Neural cell (in vitro differentiated cells): ENCODE results near the gene NRG3. TPM values are rescaled to one million over a fixed set of nuclear protein-coding genes. Genes with fewer than 3 reads are reported as not detected.

Experiments
- H2AFZ ChIP-seq: fragments of 200-600, 300-800 bp; sonication (generic), shearing (Covaris generic); 2 replicates; pipeline ENCODE4 v1.6.0; 2014; ENCODE audit warnings: low read depth, mild to moderate bottlenecking, antibody characterized with exemption, low read length, moderate library complexity
- H3F3A ChIP-seq: fragments of 200-600 bp; shearing (Covaris generic); 2 replicates; pipeline ENCODE4 v1.6.1; 2016; ENCODE audit warnings: mild to moderate bottlenecking, moderate library complexity, mixed read lengths, antibody characterized with exemption, low read length; ENCODE audit not compliant: insufficient read depth, poor library complexity, severe bottlenecking
- H3K27ac ChIP-seq: fragments of 200-600, 300-800 bp; sonication (generic), shearing (Covaris generic); 2 replicates; pipeline ENCODE4 v1.5.1; 2014; ENCODE audit warnings: mild to moderate bottlenecking, low read length, moderate library complexity
- H3K27me3 ChIP-seq: fragments of 300-800, 200-600 bp; sonication (generic), shearing (Covaris generic); 2 replicates; pipeline ENCODE4 v1.6.0; 2014; ENCODE audit warnings: mild to moderate bottlenecking, low read depth, low read length, moderate library complexity; ENCODE audit not compliant: insufficient read depth
- H3K36me3 ChIP-seq: fragments of 300-800, 200-600 bp; sonication (generic), shearing (Covaris generic); 2 replicates; pipeline ENCODE4 v1.5.1; 2014; ENCODE audit warnings: mild to moderate bottlenecking, antibody characterized with exemption, low read length, moderate library complexity; ENCODE audit not compliant: insufficient read depth
- H3K4me2 ChIP-seq: fragments of 300-800, 200-600 bp; sonication (generic), shearing (Covaris generic); 2 replicates; pipeline ENCODE4 v1.6.0; 2014; ENCODE audit warnings: mild to moderate bottlenecking, low read length
- H3K4me3 ChIP-seq: fragments of 300-800, 200-600 bp; sonication (generic), shearing (Covaris generic); 2 replicates; pipeline ENCODE4 v1.5.1; 2014; ENCODE audit warnings: mild to moderate bottlenecking, low read length, moderate library complexity
- H3K79me2 ChIP-seq: fragments of 200-600 bp; shearing (Covaris generic); replicated peaks from 2 replicates; pipeline ENCODE4 v1.6.0; 2014; ENCODE audit warnings: mild to moderate bottlenecking, low read length, moderate library complexity; ENCODE audit not compliant: insufficient read depth
- H3K9ac ChIP-seq: fragments of 300-800, 200-600 bp; sonication (generic), shearing (Covaris generic); 2 replicates; pipeline ENCODE4 v1.6.1; 2016; ENCODE audit warnings: mild to moderate bottlenecking, low read length, mixed read lengths
- H3K9me2 ChIP-seq: fragments of 200-600 bp; shearing (Covaris generic); 2 replicates; pipeline ENCODE4 v1.6.1; 2016; ENCODE audit warnings: mild to moderate bottlenecking, low read length, mixed read lengths; ENCODE audit not compliant: insufficient read depth
- H3K9me3 ChIP-seq: fragments of 200-600, 300-800 bp; sonication (generic), shearing (Covaris generic); 2 replicates; pipeline ENCODE4 v1.6.1; 2016; ENCODE audit warnings: mild to moderate bottlenecking, mixed run types, low read length, moderate library complexity, mixed read lengths
- H4K20me1 ChIP-seq: fragments of 200-600 bp; shearing (Covaris generic); 2 replicates; pipeline ENCODE4 v1.6.1; 2016; ENCODE audit warnings: mild to moderate bottlenecking, mixed run types; ENCODE audit not compliant: insufficient read depth
- EP300 ChIP-seq: fragments of 450-650 bp; conservative IDR thresholded peaks from 2 replicates; pipeline ENCODE4 v1.6.1; 2014; ENCODE audit warnings: antibody characterized with exemption, mild to moderate bottlenecking, moderate library complexity; ENCODE audit not compliant: poor library complexity, severe bottlenecking
- EZH2 ChIP-seq: fragments of 200-600, 300-800 bp; shearing (Covaris generic), sonication (generic); IDR thresholded peaks from 2 replicates; pipeline ENCODE4 v1.6.1; 2014; ENCODE audit warnings: antibody characterized with exemption, low read length, borderline replicate concordance, mild to moderate bottlenecking; ENCODE audit not compliant: insufficient read depth, poor library complexity, severe bottlenecking
- MXI1 ChIP-seq: fragments of 450-650 bp; conservative IDR thresholded peaks from 2 replicates; pipeline ENCODE4 v1.6.1; 2014; ENCODE audit warnings: antibody characterized with exemption, mild to moderate bottlenecking; ENCODE audit not compliant: poor library complexity, severe bottlenecking
- POLR2AphosphoS5 ChIP-seq: IDR thresholded peaks from 2 replicates; pipeline ENCODE4 v1.6.1; 2012
- RAD21 ChIP-seq: fragments of 450-650 bp; conservative IDR thresholded peaks from 2 replicates; pipeline ENCODE4 v1.6.1; 2014; ENCODE audit warnings: antibody characterized with exemption, mild to moderate bottlenecking, moderate library complexity
- SMC3 ChIP-seq: fragments of 450-650 bp; conservative IDR thresholded peaks from 2 replicates; pipeline ENCODE4 v1.6.1; 2014; ENCODE audit warnings: antibody characterized with exemption, mild to moderate bottlenecking, moderate library complexity; ENCODE audit not compliant: poor library complexity
- TAF1 ChIP-seq: IDR thresholded peaks from 2 replicates; pipeline ENCODE4 v1.6.1; 2012; ENCODE audit warnings: low read depth
- polyA plus RNA-seq: library from polyadenylated mRNA; depleted of rRNA; stranded (reverse); fragments of >200 nt; gene quantifications from 2 replicates; pipeline ENCODE4 v1.2.3, GENCODE V29; 2014
- TF ChIP-seq, protein P1 (sequence below): IDR thresholded peaks from 2 replicates; pipeline ENCODE4 v1.6.1; 2012; ENCODE audit warnings: borderline replicate concordance
- TF ChIP-seq, protein P2 (sequence below): fragments of 450-650 bp; IDR thresholded peaks from 2 replicates; pipeline ENCODE4 v1.5.1; 2014; ENCODE audit warnings: antibody characterized with exemption, mild to moderate bottlenecking, moderate library complexity; ENCODE audit not compliant: poor library complexity, severe bottlenecking

NRG3 gene
- polyA plus RNA-seq, 1 donor from 2014 or later: 14.0 TPM

DNA sequence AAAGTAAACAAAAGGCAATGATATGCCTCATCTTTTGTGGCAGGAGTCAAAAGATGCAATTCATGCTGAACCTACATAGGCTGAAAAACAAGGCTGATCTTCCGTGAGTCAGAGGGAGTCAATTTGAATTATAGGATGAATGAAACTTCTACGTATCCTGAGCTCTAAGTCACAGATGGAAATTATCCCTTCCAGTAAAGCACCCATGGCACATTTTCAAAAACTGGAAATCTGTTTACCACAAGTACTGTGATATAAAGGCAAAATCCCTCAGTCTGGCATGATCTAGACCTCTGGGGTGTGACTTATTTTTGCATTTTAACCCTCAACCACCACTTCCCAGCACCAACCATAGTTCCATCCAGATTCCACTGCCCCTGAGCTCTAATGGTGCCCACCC is 69.6 kb downstream of the NRG3 start:
- Histone ChIP-seq H3K27ac (no peak overlapping the region), H4K20me1 (no peaks in the 10 kb centered on the region), H3F3A (no peaks in the 10 kb centered on the region), H3K9me3 (no peaks in the 10 kb centered on the region), H3K9ac (no peak overlapping the region), H3K9me2 (no peaks in the 10 kb centered on the region), H3K4me2 (no peak overlapping the region), H3K27me3 (no peaks in the 10 kb centered on the region), H2AFZ (no peak overlapping the region), H3K79me2 (no peaks in the 10 kb centered on the region), H3K4me3 (no peak overlapping the region), H3K36me3 (no peaks in the 10 kb centered on the region)
- TF ChIP-seq EP300: no peak
- TF ChIP-seq, protein P1, sequence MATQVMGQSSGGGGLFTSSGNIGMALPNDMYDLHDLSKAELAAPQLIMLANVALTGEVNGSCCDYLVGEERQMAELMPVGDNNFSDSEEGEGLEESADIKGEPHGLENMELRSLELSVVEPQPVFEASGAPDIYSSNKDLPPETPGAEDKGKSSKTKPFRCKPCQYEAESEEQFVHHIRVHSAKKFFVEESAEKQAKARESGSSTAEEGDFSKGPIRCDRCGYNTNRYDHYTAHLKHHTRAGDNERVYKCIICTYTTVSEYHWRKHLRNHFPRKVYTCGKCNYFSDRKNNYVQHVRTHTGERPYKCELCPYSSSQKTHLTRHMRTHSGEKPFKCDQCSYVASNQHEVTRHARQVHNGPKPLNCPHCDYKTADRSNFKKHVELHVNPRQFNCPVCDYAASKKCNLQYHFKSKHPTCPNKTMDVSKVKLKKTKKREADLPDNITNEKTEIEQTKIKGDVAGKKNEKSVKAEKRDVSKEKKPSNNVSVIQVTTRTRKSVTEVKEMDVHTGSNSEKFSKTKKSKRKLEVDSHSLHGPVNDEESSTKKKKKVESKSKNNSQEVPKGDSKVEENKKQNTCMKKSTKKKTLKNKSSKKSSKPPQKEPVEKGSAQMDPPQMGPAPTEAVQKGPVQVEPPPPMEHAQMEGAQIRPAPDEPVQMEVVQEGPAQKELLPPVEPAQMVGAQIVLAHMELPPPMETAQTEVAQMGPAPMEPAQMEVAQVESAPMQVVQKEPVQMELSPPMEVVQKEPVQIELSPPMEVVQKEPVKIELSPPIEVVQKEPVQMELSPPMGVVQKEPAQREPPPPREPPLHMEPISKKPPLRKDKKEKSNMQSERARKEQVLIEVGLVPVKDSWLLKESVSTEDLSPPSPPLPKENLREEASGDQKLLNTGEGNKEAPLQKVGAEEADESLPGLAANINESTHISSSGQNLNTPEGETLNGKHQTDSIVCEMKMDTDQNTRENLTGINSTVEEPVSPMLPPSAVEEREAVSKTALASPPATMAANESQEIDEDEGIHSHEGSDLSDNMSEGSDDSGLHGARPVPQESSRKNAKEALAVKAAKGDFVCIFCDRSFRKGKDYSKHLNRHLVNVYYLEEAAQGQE: no peak
- no peak for TF ChIP-seq POLR2AphosphoS5
- TF ChIP-seq EZH2: no peak
- TF ChIP-seq RAD21: no peak
- no peak for TF ChIP-seq MXI1
- TF ChIP-seq, protein P2, sequence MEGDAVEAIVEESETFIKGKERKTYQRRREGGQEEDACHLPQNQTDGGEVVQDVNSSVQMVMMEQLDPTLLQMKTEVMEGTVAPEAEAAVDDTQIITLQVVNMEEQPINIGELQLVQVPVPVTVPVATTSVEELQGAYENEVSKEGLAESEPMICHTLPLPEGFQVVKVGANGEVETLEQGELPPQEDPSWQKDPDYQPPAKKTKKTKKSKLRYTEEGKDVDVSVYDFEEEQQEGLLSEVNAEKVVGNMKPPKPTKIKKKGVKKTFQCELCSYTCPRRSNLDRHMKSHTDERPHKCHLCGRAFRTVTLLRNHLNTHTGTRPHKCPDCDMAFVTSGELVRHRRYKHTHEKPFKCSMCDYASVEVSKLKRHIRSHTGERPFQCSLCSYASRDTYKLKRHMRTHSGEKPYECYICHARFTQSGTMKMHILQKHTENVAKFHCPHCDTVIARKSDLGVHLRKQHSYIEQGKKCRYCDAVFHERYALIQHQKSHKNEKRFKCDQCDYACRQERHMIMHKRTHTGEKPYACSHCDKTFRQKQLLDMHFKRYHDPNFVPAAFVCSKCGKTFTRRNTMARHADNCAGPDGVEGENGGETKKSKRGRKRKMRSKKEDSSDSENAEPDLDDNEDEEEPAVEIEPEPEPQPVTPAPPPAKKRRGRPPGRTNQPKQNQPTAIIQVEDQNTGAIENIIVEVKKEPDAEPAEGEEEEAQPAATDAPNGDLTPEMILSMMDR: no peak
- no peak for TF ChIP-seq TAF1
- TF ChIP-seq SMC3: no peak

DNA sequence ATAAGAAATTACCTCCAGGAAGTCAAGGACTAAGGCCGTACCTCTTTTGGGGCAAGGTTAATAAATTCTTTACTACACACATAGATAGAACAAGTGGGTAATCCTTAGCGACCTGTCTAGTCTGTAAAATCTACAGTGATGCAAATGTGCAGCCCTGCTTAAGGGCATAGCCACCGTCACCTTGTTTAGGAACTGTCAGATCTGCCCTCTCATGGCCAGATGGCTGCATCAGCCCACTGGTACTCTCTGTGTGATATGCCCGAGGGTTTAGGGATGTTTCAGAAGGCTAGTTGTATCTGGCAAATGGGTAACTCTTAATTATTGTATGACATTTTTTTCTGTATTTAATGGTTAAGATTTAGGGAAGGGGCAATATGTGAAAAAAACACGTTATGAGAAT is 74.3 kb downstream of the NRG3 start:
- Histone ChIP-seq H3K4me2 (no peak overlapping the region), H3K4me3 (no peak overlapping the region), H2AFZ (no peak overlapping the region), H3K36me3 (no peaks in the 10 kb centered on the region), H4K20me1 (no peaks in the 10 kb centered on the region), H3K27ac (no peak overlapping the region), H3K9me3 (no peaks in the 10 kb centered on the region), H3F3A (no peaks in the 10 kb centered on the region), H3K9me2 (no peaks in the 10 kb centered on the region), H3K9ac (no peak overlapping the region), H3K79me2 (no peaks in the 10 kb centered on the region), H3K27me3 (no peaks in the 10 kb centered on the region)
- TF ChIP-seq EP300: no peak
- TF ChIP-seq SMC3: no peak
- TF ChIP-seq, protein P2: no peak
- TF ChIP-seq MXI1: no peak
- TF ChIP-seq TAF1: no peak
- TF ChIP-seq, protein P1: no peak
- TF ChIP-seq POLR2AphosphoS5: no peak
- TF ChIP-seq EZH2: no peak
